H9 (cell line): ENCODE results near the gene PPP1R8. TPM values are rescaled to one million over a fixed set of nuclear protein-coding genes. Genes with fewer than 3 reads are reported as not detected.

Experiments used
- DNase-seq: peaks from one replicate; pipeline ENCODE4 v3.0.0-alpha.2; 2017
- H2AFZ ChIP-seq: one replicate; pipeline ENCODE4 v1.6.1; 2013; ENCODE audit warnings: mild to moderate bottlenecking, low read length, control low read depth, moderate library complexity
- H2AK5ac ChIP-seq: 2 replicates; pipeline ENCODE4 v1.6.1; 2013; ENCODE audit warnings: low read length, control low read depth, mixed read lengths; ENCODE audit not compliant: insufficient read length
- H2BK120ac ChIP-seq: one replicate; pipeline ENCODE4 v1.6.1; 2013; ENCODE audit warnings: low read depth, mild to moderate bottlenecking, low read length, control low read depth, inconsistent platforms; ENCODE audit not compliant: poor library complexity, severe bottlenecking
- H2BK12ac ChIP-seq: 2 replicates; pipeline ENCODE4 v1.6.1; 2013; ENCODE audit warnings: low read length, control low read depth, mixed read lengths, low read depth; ENCODE audit not compliant: insufficient read length
- H2BK15ac ChIP-seq: 2 replicates; pipeline ENCODE4 v1.6.1; 2013; ENCODE audit warnings: low read depth, low read length, control low read depth
- H2BK20ac ChIP-seq: one replicate; pipeline ENCODE4 v1.6.1; 2013; ENCODE audit warnings: low read depth, mild to moderate bottlenecking, low read length, control low read depth, inconsistent platforms; ENCODE audit not compliant: poor library complexity, severe bottlenecking
- H2BK5ac ChIP-seq: 2 replicates; pipeline ENCODE4 v1.6.1; 2013; ENCODE audit warnings: low read length, control low read depth, mixed read lengths; ENCODE audit not compliant: insufficient read length
- H3K14ac ChIP-seq: 2 replicates; pipeline ENCODE4 v1.6.1; 2013; ENCODE audit warnings: low read length, control low read depth; ENCODE audit not compliant: insufficient read depth
- H3K18ac ChIP-seq: 2 replicates; pipeline ENCODE4 v1.6.1; 2013; ENCODE audit warnings: low read depth, mild to moderate bottlenecking, mixed read lengths, low read length, control low read depth; ENCODE audit not compliant: insufficient read length
- H3K23ac ChIP-seq: 2 replicates; pipeline ENCODE4 v1.6.1; 2013; ENCODE audit warnings: low read length, control low read depth, mixed read lengths, low read depth; ENCODE audit not compliant: insufficient read length
- H3K23me2 ChIP-seq: 2 replicates; pipeline ENCODE4 v1.6.1; 2013; ENCODE audit warnings: low read depth, mild to moderate bottlenecking, mixed read lengths, low read length, control low read depth; ENCODE audit not compliant: insufficient read length, poor library complexity, severe bottlenecking
- H3K27ac ChIP-seq: 2 replicates; pipeline ENCODE4 v1.5.1; 2013; ENCODE audit warnings: low read length, control low read depth, mixed read lengths, low read depth; ENCODE audit not compliant: insufficient read length
- H3K27me3 ChIP-seq: 2 replicates; pipeline ENCODE4 v1.6.1; 2013; ENCODE audit warnings: low read length, control low read depth, inconsistent platforms; ENCODE audit not compliant: insufficient read depth
- H3K4ac ChIP-seq: 2 replicates; pipeline ENCODE4 v1.6.1; 2013; ENCODE audit warnings: low read depth, mild to moderate bottlenecking, control low read depth, inconsistent platforms, low read length, moderate library complexity
- H3K4me1 ChIP-seq: 2 replicates; pipeline ENCODE4 v1.6.1; 2013; ENCODE audit warnings: low read length, control low read depth, inconsistent platforms; ENCODE audit not compliant: insufficient read depth
- H3K4me2 ChIP-seq: 2 replicates; pipeline ENCODE4 v1.6.1; 2013; ENCODE audit warnings: low read length, control low read depth, mixed read lengths; ENCODE audit not compliant: insufficient read length, insufficient read depth
- H3K56ac ChIP-seq: 2 replicates; pipeline ENCODE4 v1.6.1; 2013; ENCODE audit warnings: low read depth, mild to moderate bottlenecking, mixed read lengths, low read length, control low read depth; ENCODE audit not compliant: insufficient read length
- H3K79me1 ChIP-seq: 2 replicates; pipeline ENCODE4 v1.6.1; 2013; ENCODE audit warnings: low read depth, mild to moderate bottlenecking, moderate library complexity, low read length, control low read depth, inconsistent platforms; ENCODE audit not compliant: insufficient read depth, poor library complexity, severe bottlenecking
- H3K79me2 ChIP-seq: 2 replicates; pipeline ENCODE4 v1.6.1; 2013; ENCODE audit warnings: low read length, control low read depth, inconsistent platforms; ENCODE audit not compliant: insufficient read depth
- H3K9ac ChIP-seq: 2 replicates; pipeline ENCODE4 v1.6.1; 2013; ENCODE audit warnings: low read length, control low read depth, mixed read lengths; ENCODE audit not compliant: insufficient read length; ENCODE audit errors: extremely low read depth
- H3K9me3 ChIP-seq: one replicate; pipeline ENCODE4 v1.6.1; 2013; ENCODE audit warnings: low read depth, low read length, inconsistent platforms; ENCODE audit not compliant: control insufficient read depth
- H3T11ph ChIP-seq: one replicate; pipeline ENCODE4 v1.6.1; 2013; ENCODE audit warnings: mild to moderate bottlenecking, low read length, control low read depth, inconsistent platforms
- H4K20me1 ChIP-seq: one replicate; pipeline ENCODE4 v1.6.1; 2013; ENCODE audit not compliant: control insufficient read depth, insufficient read length, insufficient read depth
- H4K5ac ChIP-seq: 2 replicates; pipeline ENCODE4 v1.6.1; 2013; ENCODE audit warnings: low read depth, mild to moderate bottlenecking, mixed read lengths, low read length, control low read depth; ENCODE audit not compliant: insufficient read length
- H4K8ac ChIP-seq: replicated peaks from 2 replicates; pipeline ENCODE4 v1.6.1; 2013; ENCODE audit warnings: low read length, control low read depth, mixed read lengths, low read depth; ENCODE audit not compliant: insufficient read length
- H4K91ac ChIP-seq: 2 replicates; pipeline ENCODE4 v1.6.1; 2013; ENCODE audit warnings: low read depth, mild to moderate bottlenecking, moderate library complexity, mixed read lengths, low read length, control low read depth; ENCODE audit not compliant: insufficient read length
- H3K27ac Mint-ChIP-seq, 3 experiments: 2 replicates in 2 of 3; 3 replicates in 1 of 3; pipeline ENCODE4 v1.8.0; 2020 to 2021; ENCODE audit warnings: mixed read lengths in 3 of 3, mild to moderate bottlenecking in 1 of 3, moderate library complexity in 1 of 3
- H3K27me3 Mint-ChIP-seq: 2 replicates; pipeline ENCODE4 v1.8.0; 2021; ENCODE audit warnings: low read depth, mild to moderate bottlenecking, moderate library complexity, mixed read lengths
- H3K36me3 Mint-ChIP-seq, 3 experiments: 2 replicates in 2 of 3; 3 replicates in 1 of 3; pipeline ENCODE4 v1.8.0; 2020 to 2021; ENCODE audit warnings: low read depth in 3 of 3, mixed read lengths in 3 of 3; ENCODE audit not compliant: insufficient read depth in 1 of 3
- H3K4me1 Mint-ChIP-seq, 2 experiments: 2 replicates each; pipeline ENCODE4 v1.8.0; 2020; ENCODE audit warnings: mixed read lengths in 2 of 2
- H3K4me3 Mint-ChIP-seq, 2 experiments: 2 replicates in 1 of 2; 3 replicates in 1 of 2; pipeline ENCODE4 v1.8.0; 2020 to 2021; ENCODE audit warnings: mild to moderate bottlenecking in 2 of 2, mixed read lengths in 2 of 2, moderate library complexity in 1 of 2
- H3K9me3 Mint-ChIP-seq, 2 experiments: 2 replicates in 1 of 2; 3 replicates in 1 of 2; pipeline ENCODE4 v1.8.0; 2020; ENCODE audit warnings: mild to moderate bottlenecking in 2 of 2, mixed read lengths in 2 of 2, moderate library complexity in 1 of 2
- WGBS: extraction: QIAGEN DNeasy Blood & Tissue Kit; methylation state at CpG from one replicate; pipeline ENCODE4 v1.1.7; 2013; ENCODE audit warnings: missing lambda C conversion rate, low lambda C conversion rate, mixed read lengths; ENCODE audit not compliant: insufficient read length; ENCODE audit errors: extremely low coverage; 5-methylcytosine and 5-hydroxymethylcytosine counted together
- total RNA-seq: library from RNA; stranded (reverse); gene quantifications from 2 replicates; pipeline ENCODE4 v1.2.1, GENCODE V29; 2021
- TF ChIP-seq, protein P1 (sequence below): fragments of 200-600 bp; sonication (generic); conservative IDR thresholded peaks from 3 replicates; pipeline ENCODE4 v1.8.0; 2021; ENCODE audit warnings: antibody characterized with exemption, mild to moderate bottlenecking

PPP1R8 gene
- total RNA-seq, 1 experiment from 2014 or later: 58.8 TPM

DNA sequence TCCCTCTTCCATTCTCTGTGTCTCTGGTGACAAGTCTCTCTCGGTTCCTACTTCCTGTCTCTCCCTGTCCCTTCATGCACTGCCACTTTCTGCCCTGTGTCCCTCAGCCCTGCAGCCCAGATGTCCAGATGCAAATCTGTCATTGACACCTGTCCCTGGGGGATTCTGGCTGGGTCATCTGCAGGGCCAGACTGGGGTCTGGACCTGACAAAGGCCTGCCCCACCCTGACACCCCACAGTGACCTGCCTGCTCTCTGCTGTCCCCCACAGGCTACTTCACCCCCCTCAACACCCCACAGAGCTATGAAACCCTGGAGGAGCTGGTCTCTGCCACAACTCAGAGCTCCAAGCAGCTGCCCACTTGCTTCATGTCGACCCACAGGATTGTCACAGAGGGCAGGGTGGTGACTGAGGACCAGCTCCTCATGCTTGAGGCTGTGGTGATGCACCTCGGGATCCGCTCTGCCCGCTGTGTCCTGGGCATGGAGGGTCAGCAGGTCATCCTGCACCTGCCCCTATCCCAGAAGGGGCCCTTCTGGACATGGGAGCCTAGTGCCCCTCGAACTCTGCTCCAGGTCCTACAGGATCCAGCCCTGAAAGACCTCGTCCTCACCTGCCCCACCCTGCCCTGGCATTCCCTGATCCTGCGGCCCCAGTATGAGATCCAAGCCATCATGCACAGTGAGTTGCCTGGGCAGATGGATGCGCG lies 48.9 kb downstream of the PPP1R8 start:
- Histone ChIP-seq H2BK5ac (no peak overlapping the region), H2BK120ac (no peak overlapping the region), H3K79me2 (no peaks in the 10 kb centered on the region), H3T11ph (no peak overlapping the region), H3K9me3 (no peaks in the 10 kb centered on the region), H4K8ac (no peak overlapping the region), H3K4me1 (no peaks in the 10 kb centered on the region), H3K23me2 (no peaks in the 10 kb centered on the region), H3K4ac (no peak overlapping the region), H4K91ac (no peak overlapping the region), H3K27me3 (no peaks in the 10 kb centered on the region), H3K23ac (no peak overlapping the region), H3K9ac (no peak overlapping the region), H2BK12ac (no peak overlapping the region), H2AK5ac (no peak overlapping the region), H3K14ac (no peak overlapping the region), H3K79me1 (no peaks in the 10 kb centered on the region), H3K27ac (no peak overlapping the region), H2BK20ac (no peak overlapping the region), H3K56ac (no peak overlapping the region), H4K20me1 (peaks cover 2% of the 10 kb centered on the region), H2BK15ac (no peak overlapping the region), H2AFZ (no peak overlapping the region), H4K5ac (no peak overlapping the region), H3K4me2 (no peak overlapping the region), H3K18ac (no peak overlapping the region)
- Mint-ChIP-seq H3K4me1 (no peaks in the 10 kb centered on the region), H3K27me3 (no peaks in the 10 kb centered on the region; the same call in 1 of the 2 replicates), H3K27ac (peak overlapping the region; percentile 11 to 74 (median 45); a peak in 3 of 7 replicates), H3K36me3 (peaks cover 0 to 46% (median 34%) of the 10 kb centered on the region in 3 experiments), H3K4me3 (no peak overlapping the region), H3K9me3 (no peaks in the 10 kb centered on the region; a peak in 1 of 5 replicates)
- TF ChIP-seq, protein P1, sequence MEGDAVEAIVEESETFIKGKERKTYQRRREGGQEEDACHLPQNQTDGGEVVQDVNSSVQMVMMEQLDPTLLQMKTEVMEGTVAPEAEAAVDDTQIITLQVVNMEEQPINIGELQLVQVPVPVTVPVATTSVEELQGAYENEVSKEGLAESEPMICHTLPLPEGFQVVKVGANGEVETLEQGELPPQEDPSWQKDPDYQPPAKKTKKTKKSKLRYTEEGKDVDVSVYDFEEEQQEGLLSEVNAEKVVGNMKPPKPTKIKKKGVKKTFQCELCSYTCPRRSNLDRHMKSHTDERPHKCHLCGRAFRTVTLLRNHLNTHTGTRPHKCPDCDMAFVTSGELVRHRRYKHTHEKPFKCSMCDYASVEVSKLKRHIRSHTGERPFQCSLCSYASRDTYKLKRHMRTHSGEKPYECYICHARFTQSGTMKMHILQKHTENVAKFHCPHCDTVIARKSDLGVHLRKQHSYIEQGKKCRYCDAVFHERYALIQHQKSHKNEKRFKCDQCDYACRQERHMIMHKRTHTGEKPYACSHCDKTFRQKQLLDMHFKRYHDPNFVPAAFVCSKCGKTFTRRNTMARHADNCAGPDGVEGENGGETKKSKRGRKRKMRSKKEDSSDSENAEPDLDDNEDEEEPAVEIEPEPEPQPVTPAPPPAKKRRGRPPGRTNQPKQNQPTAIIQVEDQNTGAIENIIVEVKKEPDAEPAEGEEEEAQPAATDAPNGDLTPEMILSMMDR: no peak
- WGBS: no CpG with 5 or more reads among the region's 10 CpGs
- no peak for DNase-seq
